GM18511 (cell line): ENCODE data around the gene ABCC9.

ENCODE experiments used
- ATAC-seq: cut with Tn5 transposase; IDR thresholded peaks from one replicate; pipeline ENCODE4 v1.9.1; 2021; ENCODE audit warnings: mild to moderate bottlenecking, moderate library complexity; ENCODE audit not compliant: unreplicated experiment

Gene ABCC9

DNA sequence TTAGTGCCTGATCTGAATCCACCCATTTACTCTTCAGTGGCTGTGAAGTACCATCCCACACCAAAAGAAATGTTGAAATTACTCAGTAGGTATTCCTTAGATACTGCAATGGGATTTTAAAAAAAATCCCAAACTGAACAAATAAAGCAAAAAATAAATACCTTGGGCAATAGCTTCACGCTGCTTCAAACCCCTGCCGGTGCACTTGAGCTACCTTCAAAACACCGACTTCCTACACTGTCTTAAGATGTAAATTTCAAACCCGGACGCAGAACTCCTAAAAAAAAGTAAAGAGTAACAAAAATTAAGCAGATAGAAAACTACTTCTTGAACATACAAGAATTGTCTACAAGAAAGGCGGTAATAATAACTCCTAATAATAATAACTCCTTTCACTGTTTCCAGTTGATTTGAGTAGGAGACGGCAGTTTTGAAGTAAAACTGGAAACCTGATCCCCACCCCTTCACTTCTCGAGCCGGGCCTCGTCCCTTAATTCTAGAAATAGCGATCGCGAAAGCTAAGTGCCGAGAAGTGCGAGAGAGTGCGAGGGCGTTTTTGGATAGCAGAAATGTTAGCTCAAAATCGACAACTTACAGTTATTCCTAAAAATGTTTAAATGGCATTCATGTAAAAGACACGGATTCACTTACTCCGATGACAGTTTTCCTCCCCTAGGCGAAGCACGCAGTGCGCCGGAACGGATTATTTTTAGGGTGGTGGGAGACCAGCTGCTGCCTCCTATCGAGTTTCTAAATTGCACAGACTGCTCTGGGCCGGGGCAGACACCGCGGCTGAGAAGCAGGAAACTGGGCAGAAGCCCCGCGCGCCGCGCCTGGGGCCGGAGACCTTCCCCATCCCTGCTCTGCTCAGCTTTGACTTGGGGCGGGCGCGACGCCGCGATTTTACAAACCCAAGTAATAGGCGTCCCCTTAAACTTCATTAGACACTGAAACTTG lies at the start of gene ABCC9:
Gene ABCC9 (minus strand): TSS at position 878 of the 957 bp plus-strand sequence. CDS start 4,752 bp downstream, outside the sequence.
- no peak for ATAC-seq

DNA sequence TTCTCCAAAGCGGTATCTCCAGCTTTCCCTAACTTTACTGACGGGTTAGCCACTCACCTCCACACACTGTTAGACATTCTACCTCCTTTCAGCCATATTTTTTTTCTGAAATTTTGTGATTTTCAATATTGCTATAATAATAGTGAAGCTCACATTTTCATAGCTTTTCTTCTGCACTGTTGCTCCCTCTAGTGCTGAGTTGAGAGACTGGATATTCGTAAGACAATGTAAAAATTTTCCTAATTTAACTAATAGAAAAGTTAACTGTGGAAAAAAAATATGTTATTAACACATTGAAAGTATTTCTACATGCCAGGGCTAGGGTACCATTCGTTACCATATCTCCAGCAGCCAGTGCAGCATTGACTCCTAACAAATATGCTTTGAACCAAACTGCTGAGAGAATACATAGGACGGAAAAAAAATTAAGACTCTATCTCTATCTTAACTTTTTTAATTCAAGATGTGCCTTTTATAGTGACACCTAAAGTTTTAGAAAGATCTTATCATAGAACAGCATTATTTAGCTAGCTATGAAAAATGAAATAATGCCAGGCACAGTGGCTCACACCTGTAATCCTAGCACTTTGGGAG lies 48.7 kb upstream of the ABCC9 start:
- ATAC-seq = no peak

DNA sequence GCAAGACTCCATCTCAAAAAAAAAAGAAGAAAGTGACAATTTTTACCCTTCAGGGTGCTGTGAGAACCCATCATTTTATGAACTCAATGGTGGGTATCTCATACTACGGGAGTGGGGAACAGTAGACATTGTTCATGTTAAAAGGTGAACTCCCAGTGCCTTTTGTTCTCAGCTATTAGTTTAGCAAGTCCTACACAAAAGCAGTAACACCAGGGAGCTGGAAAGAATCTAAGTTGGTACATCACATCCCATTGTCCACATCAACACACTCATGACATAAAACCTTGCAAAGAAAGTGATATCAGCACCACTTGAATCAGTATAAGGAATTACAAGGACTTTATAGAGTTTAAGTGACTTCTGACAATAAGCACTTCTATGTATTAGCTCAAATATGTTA lies 47.4 kb upstream of the ABCC9 start:
- no peak for ATAC-seq

DNA sequence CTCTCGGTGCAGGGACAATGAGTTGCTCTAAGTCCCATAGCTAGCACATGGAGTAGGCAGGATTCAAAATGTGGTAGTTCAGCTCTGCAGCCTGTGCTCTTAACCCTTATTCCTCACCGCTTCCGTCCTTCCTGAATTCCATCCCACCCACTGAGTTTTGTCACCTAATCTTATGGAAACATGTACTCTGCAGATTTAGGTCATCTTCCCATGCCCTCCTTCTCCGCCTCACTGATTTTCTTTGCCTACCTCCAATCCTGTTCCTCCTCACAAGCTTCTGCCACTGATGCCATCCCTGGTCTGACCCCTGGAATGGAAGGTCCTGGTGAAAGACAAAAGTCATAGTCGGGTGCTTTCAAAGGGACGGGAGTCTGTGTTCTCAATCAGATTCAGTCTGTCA lies 46.5 kb upstream of the ABCC9 start:
- ATAC-seq = no peak

DNA sequence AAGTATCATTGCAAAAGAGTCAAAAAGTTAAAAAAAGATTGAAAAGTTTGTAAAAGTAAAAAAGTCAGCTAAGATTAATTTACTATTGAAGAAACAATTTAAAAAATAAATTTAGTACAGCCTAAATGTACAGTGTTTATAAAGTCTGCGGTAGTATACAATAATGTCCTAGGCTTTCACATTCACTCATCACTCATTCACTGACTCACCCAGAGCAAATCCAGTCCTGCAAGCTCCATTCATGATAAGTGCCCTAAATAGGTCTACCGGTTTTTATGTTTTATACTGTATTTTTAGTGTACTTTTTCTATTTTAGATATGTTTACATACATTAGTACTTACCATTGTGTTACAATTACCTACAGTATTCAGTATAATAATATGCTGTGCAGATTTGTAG lies 43.9 kb upstream of the ABCC9 start:
- ATAC-seq = no peak

DNA sequence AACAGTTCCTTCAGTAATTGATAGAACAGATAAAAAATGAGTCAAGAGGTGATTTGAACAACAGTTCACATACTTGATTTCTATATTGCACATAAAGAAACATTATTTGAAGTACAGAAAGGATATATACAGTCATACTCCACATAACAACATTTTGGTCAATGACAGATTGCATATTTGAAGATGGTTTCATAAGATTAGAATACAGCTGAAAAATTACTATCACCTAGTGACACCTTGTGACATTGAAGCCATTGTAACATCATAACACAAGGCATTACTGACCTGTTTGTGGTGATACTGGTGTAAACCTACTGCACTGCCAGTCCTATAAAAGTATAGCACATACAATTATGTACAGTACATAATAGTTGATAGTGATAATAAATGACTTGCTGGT lies 43.1 kb upstream of the ABCC9 start:
- no peak for ATAC-seq

DNA sequence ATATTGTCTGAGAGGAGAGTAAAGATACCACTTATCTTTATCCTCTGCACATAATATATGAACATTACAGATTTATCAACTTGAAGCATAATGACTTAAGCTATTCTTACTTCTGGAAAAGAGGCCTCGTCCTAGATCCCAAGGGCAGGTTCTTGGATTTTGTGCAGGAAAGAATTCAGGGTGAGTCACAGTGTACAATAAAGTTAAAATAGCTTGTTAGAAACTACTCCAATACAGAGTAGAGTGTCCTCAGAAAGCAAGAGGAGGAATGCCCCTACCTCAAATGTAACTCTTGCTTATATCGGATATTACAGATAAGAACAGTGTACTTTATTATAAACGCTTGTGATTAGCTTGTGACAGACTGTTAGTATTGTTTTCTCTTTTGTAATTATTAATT lies 41.9 kb upstream of the ABCC9 start:
- no peak for ATAC-seq

DNA sequence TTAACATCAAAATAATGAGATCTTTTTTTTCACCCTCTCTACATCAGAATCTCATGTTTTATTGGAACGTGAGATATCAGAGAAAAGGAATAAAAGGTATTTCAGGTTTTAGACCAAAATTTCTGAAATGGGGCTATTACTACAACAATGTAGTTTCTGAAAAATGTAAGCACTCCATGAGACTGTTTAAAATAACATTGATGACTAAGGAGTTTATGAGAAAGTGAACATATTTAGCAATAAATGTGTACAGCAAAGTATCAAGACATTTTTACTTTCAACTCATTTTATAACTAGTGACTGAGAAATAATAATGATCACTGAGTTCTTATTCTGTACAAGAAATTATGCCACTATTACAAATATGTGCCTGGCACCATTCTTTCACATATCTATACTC lies 39.3 kb upstream of the ABCC9 start:
- ATAC-seq = no peak

DNA sequence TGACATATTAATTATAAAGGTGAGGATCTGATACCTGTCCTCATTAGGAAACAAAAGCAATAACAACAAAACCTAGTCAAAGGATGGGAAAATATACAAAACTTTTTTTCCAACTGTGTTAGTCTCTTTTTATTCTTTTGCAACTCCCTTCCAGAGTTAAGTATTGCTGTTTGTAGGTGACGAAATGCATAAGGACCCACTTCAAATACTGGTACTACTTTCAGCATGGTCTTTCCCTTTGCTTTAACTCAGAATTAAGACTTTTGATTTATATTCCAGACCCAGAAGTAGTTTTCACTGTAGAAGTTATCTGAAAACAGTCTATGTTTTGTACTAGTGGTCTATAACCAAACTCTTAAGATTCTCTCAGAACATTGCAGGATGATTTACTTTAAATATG lies 34.1 kb upstream of the ABCC9 start:
- ATAC-seq = no peak

DNA sequence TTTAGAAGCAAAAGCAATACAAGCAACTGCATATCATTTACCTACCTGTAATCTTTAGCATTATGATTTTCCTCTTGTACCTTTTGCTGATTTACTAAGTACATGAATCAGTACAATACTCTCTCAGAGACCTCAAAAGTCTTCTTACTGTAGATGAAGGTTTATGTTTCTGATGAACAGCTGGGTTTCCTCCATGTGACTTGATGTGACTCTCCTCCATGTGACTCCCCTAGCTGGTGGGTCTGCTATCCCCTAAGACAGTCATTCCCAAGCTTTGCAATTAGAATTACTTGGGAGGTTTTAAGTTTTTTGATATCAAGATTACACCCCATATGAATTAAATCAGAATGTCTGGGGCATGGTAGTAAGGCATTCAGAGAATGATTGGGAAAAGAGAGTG lies 32.0 kb upstream of the ABCC9 start:
- no peak for ATAC-seq

DNA sequence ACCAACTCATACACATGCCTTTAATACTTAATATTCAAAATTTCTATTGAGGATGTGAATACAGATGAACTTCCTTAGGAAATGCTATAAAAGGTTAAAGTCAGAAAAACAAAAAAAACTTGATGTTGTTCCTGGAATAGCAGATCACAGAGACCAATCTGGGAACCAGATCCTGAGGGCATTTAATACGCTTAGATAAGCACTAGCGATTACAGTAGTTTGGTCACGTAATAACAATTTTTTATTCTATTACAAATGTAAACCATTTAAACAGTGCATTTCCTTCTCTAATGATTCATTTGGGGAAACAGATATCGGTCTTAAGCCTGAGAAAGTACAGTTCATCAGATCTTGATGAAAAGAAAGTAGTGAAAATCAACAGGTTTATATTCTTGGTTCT lies 30.8 kb upstream of the ABCC9 start:
- ATAC-seq = no peak

DNA sequence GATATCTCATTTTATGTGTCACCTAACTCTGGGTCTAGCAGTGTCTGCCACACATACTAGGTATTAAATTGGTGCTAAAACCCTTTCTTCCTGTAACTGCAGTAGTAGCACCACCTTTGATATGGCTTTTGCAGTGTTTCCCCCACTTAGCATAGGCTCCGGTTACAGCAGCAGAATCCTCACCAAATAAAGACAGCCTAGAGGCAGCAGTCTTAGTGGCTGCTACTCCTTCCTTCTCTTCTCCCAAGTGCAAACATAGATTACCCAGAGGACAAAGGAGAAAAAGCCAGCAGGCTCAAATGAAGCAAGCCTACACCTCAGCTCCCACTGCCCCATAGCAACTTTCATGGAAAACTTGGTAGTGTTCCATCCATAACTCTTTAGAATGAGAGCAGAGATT lies 30.1 kb upstream of the ABCC9 start:
- no peak for ATAC-seq

DNA sequence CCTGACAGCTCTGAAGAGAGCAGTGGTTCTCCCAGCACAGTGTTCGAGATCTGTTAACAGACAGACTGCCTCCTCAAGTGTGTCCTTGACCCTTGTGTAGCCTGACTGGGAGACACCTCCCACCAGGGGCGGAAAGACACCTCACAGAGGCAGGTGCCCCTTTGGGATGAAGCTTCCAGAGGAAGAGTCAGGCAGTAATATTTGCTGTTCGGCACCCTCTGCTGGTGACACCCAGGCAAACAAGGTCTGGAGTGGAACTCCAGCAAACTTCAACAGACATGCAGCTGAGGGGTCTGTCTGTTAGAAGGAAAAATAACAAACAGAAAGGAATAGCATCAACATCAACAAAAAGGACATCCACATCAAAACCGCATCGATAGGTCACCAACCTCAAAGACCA lies 21.6 kb upstream of the ABCC9 start:
- ATAC-seq = no peak

DNA sequence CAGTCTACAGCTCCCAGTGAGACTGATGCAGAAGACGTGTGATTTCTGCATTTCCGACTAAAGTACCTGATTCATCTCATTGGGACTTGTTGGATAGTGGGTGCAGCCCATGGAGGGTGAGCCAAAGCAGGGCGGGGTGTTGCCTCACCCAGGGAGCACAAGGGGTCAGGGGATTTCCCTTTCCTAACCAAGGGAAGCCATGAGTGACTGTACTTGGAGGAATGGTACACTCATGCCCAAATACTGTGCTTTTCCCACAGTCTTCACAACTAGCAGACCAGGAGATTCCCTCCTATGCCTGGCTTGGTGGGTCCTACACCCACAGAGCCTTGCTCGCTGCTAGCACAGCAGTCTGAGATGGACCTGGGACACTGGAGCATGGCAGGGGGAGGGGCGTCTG lies 21.0 kb upstream of the ABCC9 start:
- ATAC-seq = no peak

DNA sequence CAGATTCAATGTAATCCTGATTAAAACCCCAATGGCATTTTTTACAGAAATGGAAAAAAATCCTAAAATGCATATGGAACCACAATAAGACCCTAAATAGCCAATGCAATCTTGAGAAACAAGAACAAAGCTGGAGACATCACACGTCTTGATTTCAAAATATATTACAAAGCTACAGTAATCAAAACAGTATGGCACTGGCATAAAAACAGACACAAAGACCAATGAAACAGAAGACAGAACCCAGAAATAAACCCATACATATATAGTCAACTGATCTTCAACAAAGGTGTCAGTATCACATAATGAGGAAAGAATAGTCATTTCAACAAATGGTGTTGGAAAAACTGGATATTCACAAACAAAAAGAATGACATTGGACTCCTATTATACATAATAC lies 9.4 kb upstream of the ABCC9 start:
- ATAC-seq = no peak

DNA sequence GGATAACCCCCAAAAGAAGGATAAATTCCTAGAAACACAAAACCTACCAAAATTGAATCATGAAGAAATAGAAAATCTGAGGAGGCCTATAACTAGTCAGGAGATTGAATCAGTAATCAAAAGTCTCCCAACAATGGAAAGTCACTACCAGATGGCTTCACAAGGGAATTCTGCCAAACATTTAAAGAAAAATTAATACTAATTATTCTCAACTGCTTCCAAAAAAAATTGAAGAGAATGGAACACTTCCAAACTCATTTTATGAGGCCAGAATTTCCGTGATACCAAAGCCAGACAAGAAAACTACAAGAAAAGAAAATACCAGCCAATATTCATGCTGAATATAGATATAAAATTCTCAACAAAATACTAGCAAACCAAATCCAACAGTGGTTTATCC lies 7.8 kb upstream of the ABCC9 start:
- no peak for ATAC-seq

DNA sequence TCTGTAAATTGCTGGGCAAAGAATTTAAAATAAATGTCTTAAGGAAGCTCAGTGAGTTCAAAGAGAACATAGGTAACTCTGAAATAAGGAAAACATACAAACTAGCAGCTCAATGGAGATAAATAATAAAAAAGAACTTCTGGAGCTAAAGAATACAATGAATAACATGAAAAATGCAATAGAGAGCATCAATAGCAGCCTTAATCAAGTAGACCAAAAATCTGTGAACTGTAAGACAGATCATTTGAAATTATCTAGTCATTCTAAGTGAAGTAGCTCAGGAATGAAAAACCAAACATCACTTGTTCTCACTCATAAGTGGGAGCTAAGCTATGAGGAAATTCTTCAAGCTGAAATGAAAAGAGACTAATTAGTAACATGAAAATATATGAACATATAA lies 5.8 kb upstream of the ABCC9 start:
- ATAC-seq = no peak

DNA sequence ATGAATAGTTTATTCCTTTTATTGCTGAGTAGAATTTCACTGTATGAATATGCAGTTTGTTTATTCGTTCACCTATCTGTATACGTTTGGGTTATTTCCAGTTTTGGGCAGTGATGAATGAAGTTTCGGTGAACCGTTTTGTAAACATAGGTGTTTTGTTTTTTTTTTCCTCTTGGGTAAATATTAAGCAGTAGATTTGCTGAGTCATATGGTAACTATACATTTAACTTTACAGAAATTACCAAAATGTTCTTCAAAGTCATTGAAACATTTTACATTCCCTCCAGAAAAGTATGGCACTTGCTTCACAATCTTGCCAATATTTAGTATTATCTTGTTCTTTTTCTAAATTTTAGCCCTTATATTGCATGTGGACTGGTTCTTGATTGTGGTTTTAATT lies 3.8 kb upstream of the ABCC9 start:
- no peak for ATAC-seq

DNA sequence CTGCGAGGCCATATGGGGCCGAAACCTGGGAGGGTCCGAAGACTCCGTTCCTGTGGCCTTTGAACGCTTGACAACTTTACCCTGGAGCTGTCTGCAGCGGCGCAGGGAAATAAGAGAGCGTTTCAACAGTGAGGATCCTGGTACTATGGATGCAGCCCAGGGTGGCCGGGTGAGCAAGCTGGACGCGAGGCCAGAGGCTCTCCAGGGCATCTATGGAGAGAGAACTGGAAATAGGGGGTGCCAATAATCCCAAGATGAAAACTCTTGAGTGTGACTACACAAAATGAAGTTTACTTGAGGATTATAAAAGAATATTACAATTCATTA lies 1.1 kb upstream of the ABCC9 start:
- ATAC-seq = no peak

DNA sequence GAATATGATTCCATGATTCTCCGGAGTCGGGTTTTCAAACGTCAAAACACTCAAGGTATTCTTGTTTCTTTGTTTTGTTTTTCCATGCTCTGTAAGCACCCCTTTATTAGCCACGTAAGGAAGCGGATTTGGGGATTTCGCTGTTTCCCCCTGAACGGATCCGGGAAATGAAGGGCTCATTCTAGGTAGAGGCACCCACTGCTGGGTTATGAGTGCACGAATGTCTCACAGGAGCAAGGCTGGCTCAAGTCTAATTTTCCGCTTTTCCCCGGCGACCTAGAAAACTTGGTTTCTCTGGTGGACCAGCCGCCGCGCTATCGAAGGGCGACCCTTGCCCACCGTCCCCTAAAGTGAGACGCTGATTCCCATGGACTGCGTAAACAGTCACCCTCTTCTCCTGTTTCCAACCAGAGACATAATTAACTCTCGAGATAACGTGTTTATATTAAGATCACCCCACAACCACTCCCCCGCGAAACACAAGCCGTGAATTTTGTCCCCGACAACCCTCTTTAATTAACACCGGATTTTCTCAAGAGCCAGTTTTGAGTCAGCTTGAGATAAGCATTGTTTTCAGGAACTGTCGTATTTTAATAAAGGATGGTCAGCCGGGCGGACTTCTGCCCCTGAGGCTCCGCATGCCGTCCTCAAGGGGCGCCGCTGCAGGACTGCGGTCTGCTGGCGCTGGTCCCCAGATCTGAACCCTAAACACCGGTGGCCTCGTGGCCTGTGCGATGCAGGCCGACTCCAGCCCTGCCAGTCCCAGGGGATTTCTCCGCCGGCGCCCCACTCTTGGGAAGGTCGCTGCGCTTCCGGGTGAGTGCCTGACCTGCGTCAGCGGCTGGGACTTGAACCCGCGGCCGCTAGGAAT lies 515 bp upstream of the ABCC9 start:
- ATAC-seq = no peak

DNA sequence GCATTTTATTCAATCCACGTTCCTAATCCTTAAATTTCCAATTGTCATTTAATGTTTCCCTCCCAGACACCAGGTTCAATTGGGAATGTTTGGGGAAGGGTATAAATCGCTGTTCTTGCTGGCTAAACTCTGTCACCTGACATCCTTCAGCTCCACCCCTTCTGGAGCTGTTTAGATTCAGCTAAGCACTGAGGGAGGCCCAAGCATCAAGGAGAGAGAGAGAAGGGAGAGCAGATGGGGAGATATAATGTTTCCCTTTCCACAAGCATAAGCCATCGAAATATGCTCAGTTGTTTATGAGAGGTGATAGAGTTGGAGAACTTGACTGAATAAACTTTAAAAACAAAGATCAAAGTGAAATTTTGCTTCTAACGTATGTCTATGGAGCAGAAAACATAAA lies 1.8 kb downstream of the ABCC9 start:
- no peak for ATAC-seq

DNA sequence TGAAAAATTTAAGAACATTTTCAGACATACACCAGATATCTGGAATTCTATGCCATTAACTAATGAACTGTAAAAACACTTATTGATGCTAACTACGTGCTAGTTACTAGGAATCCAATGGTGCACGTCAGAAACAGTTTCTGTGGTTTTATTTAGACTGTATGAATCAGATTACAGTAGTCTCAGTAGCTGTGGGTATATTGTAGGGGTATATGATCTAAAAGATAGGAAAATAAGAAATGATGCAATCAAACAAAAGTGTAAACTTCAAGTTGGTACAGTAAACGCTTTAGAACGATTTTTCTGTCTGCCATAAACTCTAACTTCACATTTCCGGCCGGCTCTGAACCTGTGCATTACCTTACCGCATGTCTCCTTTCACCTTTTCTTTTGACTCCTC lies 2.3 kb downstream of the ABCC9 start:
- no peak for ATAC-seq
